Coronary artery (tissue), 2 donors: ENCODE measurements around the gene MAPKAP1.

Experiments
- DNase-seq: peaks from one replicate; pipeline ENCODE4 v3.0.0-alpha.2; 2017; ENCODE audit warnings: low spot score
- H3K27ac ChIP-seq, 2 donors: fragments of 200-600 bp; sonication (generic); one replicate each; pipeline ENCODE4 v1.5.1; 2016 to 2019
- H3K4me3 ChIP-seq: fragments of 200-600 bp; sonication (generic); 2 replicates; pipeline ENCODE4 v1.5.1; 2016; ENCODE audit warnings: mild to moderate bottlenecking, moderate library complexity
- TF ChIP-seq, protein P1 (sequence below): fragments of 200-600 bp; sonication (generic); IDR thresholded peaks from one replicate; pipeline ENCODE4 v1.5.1; 2019; ENCODE audit warnings: antibody characterized with exemption

The MAPKAP1 gene

GRCh38 chr9:125652759-125653158, 54.2 kb downstream of the MAPKAP1 start:
- TF ChIP-seq, protein P1, sequence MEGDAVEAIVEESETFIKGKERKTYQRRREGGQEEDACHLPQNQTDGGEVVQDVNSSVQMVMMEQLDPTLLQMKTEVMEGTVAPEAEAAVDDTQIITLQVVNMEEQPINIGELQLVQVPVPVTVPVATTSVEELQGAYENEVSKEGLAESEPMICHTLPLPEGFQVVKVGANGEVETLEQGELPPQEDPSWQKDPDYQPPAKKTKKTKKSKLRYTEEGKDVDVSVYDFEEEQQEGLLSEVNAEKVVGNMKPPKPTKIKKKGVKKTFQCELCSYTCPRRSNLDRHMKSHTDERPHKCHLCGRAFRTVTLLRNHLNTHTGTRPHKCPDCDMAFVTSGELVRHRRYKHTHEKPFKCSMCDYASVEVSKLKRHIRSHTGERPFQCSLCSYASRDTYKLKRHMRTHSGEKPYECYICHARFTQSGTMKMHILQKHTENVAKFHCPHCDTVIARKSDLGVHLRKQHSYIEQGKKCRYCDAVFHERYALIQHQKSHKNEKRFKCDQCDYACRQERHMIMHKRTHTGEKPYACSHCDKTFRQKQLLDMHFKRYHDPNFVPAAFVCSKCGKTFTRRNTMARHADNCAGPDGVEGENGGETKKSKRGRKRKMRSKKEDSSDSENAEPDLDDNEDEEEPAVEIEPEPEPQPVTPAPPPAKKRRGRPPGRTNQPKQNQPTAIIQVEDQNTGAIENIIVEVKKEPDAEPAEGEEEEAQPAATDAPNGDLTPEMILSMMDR = no peak
- DNase-seq = no peak
- Histone ChIP-seq H3K27ac (no peak overlapping the region), H3K4me3 (no peak overlapping the region)

- DNase-seq = no peak
- H3K4me3 ChIP-seq = no peak overlapping the region
- H3K27ac ChIP-seq = no peak overlapping the region
- TF ChIP-seq, protein P1 = no peak
Measured at GRCh38 chr9:125652233-125652594, 54.8 kb downstream of the MAPKAP1 start.

DNA sequence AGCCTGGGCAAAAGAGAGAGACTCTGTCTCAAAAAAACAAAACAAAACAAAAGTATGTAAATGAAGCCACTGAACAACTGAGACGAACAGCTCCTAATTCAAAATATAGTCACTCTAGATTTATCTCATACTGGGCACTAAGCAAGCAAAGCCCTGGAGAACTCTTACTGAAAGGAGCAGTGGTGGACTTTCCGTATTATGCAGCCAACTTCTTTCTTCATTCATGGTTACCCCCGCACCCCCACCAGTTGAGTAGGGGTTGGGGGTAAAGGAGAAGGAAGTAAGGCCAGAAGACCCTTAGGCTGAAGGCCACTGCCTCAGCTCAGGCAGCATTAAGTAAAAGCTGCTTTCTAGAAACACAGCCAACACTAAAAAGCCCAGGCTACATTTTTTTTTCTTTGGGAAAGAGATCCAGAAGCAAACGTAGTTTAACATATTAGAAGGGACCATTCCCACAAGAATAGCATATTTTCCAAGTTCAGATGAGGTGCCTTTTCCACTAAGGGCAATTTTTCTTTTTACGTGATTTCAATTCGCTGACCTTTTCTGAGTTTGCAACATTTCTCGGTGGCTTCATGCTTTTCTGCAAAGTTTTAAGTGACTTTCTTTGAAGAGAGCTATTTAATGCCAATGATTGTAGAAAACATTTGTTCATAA, 55.3 kb downstream of the MAPKAP1 start:
- H3K27ac ChIP-seq = no peak overlapping the region
- TF ChIP-seq, protein P1 = no peak
- no peak for DNase-seq
- H3K4me3 ChIP-seq = no peak overlapping the region

- Histone ChIP-seq H3K27ac (peak overlapping the region in 1 of 2 donors; percentile 49), H3K4me3 (no peak overlapping the region)
- DNase-seq = no peak
- TF ChIP-seq, protein P1 = no peak
Measured at GRCh38 chr9:125650271-125650737, 56.7 kb downstream of the MAPKAP1 start.

DNA sequence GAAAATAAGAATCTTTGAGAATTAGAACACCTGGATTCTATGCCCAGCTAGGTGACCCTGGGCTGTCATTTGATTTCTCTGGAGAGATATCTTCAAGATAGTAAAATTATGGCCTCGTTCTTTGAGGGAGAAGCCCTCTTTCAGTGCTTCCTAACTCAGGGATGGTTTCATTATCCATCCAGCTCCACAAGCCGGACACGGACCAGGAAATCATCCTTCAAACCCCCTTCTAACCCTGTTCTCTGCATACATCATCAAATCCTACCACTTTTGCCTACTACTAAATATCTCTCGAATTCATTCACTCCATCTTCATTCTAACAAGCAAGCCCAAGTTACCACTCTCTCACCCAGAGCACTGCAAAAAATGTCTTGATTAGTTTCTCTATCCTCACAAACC, 57.2 kb downstream of the MAPKAP1 start:
- Histone ChIP-seq H3K4me3 (no peak overlapping the region), H3K27ac (peak overlapping the region in 1 of 2 donors; percentile 49)
- DNase-seq = no peak
- TF ChIP-seq, protein P1 = no peak

DNA sequence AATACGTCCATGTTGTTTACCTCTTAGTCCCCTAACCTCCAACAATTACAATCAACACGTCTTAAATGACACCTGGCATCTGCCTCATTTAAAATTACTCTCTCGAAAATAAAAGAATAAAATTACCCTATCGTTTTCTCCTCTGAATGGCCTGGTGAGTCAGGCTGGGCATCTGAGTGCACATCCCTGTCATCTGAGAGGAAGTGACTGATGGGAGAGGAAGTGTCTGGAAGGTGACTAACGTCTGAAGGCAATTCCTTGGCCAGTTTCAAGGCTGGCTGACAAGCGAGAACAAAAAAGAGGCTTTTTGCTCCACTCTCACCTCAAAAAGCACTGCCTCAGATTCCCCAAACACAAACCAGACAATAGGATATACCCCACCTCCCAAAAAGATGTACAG, 57.7 kb downstream of the MAPKAP1 start:
- no peak for DNase-seq
- Histone ChIP-seq H3K27ac (peak overlapping the region in 1 of 2 donors; percentile 20), H3K4me3 (no peak overlapping the region)
- TF ChIP-seq, protein P1 = no peak

DNA sequence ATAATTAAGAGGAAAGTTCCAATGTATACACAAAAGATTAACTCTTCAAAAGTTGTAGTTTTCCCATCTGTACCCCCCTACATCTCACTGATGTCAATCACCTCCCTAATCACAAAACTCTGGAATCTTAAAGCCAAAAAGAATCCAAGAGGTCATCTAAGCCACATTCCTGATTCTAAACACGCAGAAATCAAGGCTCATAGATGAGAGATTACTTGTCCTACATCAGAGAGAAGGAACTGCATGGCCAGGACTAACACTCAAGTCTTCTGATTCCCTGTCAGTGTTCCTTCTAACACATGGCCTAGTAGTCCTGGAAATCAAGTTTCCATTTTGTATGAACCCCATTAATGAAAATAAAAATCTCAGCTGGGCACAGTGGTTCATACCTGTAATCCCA, 58.7 kb downstream of the MAPKAP1 start:
- TF ChIP-seq, protein P1 = no peak
- H3K4me3 ChIP-seq = no peak overlapping the region
- no peak for DNase-seq
- no peak overlapping the region for H3K27ac ChIP-seq
